ENCODE results near the gene DCAF17.

GRCh38 chr2:171523088-171524017, 89.3 kb downstream of the DCAF17 start:
- no peak for TF ChIP-seq EZH2 (IDR thresholded peaks at IDR 0.05; ENCODE audit: insufficient read depth, poor library complexity, severe bottlenecking)
- TF ChIP-seq EZH2phosphoT487 (IDR thresholded peaks at IDR 0.05; ENCODE audit: insufficient read depth, low read depth) = no peak

Measured in GM23248 (cell line).